DND-41 (cell line): ENCODE data around the gene GATAD2B.

Experiments used
- CTCF ChIP-seq: IDR thresholded peaks from 2 replicates; pipeline ENCODE4 v1.5.1; 2012; ENCODE audit warnings: borderline replicate concordance, low read length, moderate library complexity, mild to moderate bottlenecking; ENCODE audit not compliant: poor library complexity, severe bottlenecking; ENCODE audit errors: extremely low read depth
- EZH2 ChIP-seq: IDR thresholded peaks from 3 replicates; pipeline ENCODE4 v1.6.1; 2012; ENCODE audit warnings: borderline replicate concordance, low read depth, mild to moderate bottlenecking, moderate library complexity, low read length, inconsistent platforms; ENCODE audit not compliant: severe bottlenecking

- TF ChIP-seq CTCF (no peak), EZH2 (no peak)
Observed at GRCh38 chr1:153933955-153934354, 11.2 kb upstream of the GATAD2B start.
